T-helper 17 cell (primary cell): Measurements from ENCODE around the gene EGFR. TPM values are rescaled to one million over a fixed set of nuclear protein-coding genes. Genes with fewer than 3 reads are reported as not detected.

Experiments used
- ATAC-seq: fragments of 150-1000 bp; cut with Tn5 transposase; 2 replicates; pipeline ENCODE4 v1.10.0; 2021; ENCODE audit warnings: mild to moderate bottlenecking, moderate library complexity
- DNase-seq, 3 donors: peaks; one replicate each; pipeline versions ENCODE4 v3.0.0 to v3.0.0-alpha.2; 2020 to 2021
- H3K9me3 ChIP-seq: one replicate; pipeline ENCODE4 v1.7.0; 2013; ENCODE audit warnings: low read length, mild to moderate bottlenecking; ENCODE audit not compliant: control insufficient read depth, poor library complexity, severe bottlenecking
- H3K27ac Mint-ChIP-seq: one replicate; pipeline ENCODE4 v1.8.0; 2022; ENCODE audit warnings: mild to moderate bottlenecking, moderate library complexity, mixed read lengths
- H3K27me3 Mint-ChIP-seq: one replicate; pipeline ENCODE4 v1.8.0; 2022; ENCODE audit warnings: mixed read lengths
- H3K36me3 Mint-ChIP-seq: one replicate; pipeline ENCODE4 v1.8.0; 2022; ENCODE audit warnings: low read depth, mixed read lengths
- H3K4me1 Mint-ChIP-seq: one replicate; pipeline ENCODE4 v1.8.0; 2022; ENCODE audit warnings: mild to moderate bottlenecking, mixed read lengths
- H3K4me3 Mint-ChIP-seq: one replicate; pipeline ENCODE4 v1.8.0; 2022; ENCODE audit warnings: mild to moderate bottlenecking, moderate library complexity, mixed read lengths
- total RNA-seq, 4 donors: library from RNA in 2 of 4; stranded (reverse) in 2 of 4; gene quantifications; one replicate each; pipeline ENCODE4 v1.2.3 and lab custom pipeline; 2022 to 2026

Gene EGFR
- total RNA-seq, 2 donors from 2014 or later: not detected

DNA sequence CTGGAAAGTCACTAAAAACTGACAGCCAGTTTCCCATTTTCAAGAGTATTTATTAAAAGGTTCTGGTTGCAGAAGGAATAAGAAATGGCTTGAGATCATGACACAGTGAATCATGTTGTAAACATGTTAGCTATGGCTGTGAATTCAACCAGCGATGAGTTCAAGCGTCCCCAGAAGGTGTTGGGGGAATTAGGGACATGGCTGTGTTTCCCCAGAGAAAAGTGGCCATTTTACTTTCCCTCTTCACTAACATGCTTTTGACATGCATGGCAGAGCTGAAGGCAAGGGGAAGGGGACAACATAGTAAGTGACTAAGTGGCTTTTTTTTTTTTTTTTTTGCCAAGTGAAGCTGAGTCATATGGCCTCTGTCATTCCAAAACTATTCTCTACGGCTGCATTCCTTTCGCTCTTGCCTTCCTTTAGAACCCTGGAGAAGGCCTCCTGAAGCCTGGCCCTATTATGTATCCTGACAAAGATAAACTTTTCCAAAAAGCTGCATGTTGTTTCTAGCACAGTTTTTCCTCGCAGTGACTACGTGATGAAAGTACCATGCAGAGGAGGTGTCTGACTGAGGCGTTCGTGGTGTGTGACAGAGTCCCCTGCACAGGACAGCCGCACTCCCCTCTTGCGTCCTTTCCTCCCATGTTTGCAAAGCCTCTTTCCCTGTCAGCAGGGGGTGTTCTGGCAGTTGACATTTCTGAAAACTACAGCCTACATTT is 46.9 kb downstream of the EGFR start:
- H3K9me3 ChIP-seq: no peaks in the 10 kb centered on the region
- DNase-seq (no peak), ATAC-seq (no peak)
- H3K4me1 Mint-ChIP-seq: no peaks in the 10 kb centered on the region
- H3K27ac Mint-ChIP-seq: no peak overlapping the region
- no peaks in the 10 kb centered on the region for H3K36me3 Mint-ChIP-seq
- H3K27me3 Mint-ChIP-seq: peaks cover 66% of the 10 kb centered on the region
- H3K4me3 Mint-ChIP-seq: no peak overlapping the region

DNA sequence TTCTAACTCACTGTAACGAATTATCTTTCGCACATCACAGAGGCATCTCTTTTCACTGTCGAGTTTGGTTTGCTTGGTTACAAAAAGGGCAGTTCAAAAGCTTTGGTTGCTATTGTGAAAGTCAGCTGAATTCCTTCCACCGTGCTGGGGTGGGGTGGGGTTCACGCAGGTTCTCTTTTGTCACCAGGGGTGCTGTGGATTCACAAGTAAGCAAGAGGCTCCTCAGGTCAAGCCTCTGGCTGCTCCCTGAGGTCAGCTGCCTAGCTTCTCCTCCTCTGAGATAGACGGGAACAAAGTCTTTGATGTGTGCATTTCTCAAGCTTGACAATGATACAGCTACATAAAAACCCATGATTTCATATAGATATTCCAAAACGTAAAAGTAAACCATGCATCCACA is 47.7 kb downstream of the EGFR start:
- Mint-ChIP-seq H3K27me3 (peaks cover 60% of the 10 kb centered on the region), H3K27ac (no peak overlapping the region), H3K4me3 (no peak overlapping the region), H3K36me3 (no peaks in the 10 kb centered on the region), H3K4me1 (no peaks in the 10 kb centered on the region)
- ATAC-seq (no peak), DNase-seq (no peak)
- H3K9me3 ChIP-seq: no peaks in the 10 kb centered on the region

DNA sequence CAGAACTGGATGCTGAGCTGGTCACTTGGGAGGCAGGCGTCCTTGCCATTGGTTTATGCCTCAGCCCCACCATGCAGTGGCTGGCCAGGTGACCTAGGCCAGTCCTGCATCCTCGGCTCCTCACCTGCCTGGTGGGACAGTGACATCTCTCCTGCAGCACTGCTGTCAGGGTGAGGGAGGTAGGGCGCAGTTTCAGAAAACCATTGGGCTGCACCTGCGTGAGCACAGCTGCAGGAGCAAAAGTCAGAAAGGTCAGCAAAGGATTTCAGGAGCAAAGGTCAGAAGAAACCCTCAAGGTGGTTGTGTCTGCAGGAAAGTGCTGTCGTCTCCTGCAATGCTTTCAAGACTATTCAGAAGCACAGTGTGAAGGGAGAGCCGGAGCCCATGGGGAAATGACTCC is 48.1 kb downstream of the EGFR start:
- Mint-ChIP-seq H3K27ac (no peak overlapping the region), H3K36me3 (no peaks in the 10 kb centered on the region), H3K27me3 (peaks cover 55% of the 10 kb centered on the region), H3K4me3 (no peak overlapping the region), H3K4me1 (no peaks in the 10 kb centered on the region)
- DNase-seq (no peak), ATAC-seq (no peak)
- H3K9me3 ChIP-seq: no peaks in the 10 kb centered on the region

DNA sequence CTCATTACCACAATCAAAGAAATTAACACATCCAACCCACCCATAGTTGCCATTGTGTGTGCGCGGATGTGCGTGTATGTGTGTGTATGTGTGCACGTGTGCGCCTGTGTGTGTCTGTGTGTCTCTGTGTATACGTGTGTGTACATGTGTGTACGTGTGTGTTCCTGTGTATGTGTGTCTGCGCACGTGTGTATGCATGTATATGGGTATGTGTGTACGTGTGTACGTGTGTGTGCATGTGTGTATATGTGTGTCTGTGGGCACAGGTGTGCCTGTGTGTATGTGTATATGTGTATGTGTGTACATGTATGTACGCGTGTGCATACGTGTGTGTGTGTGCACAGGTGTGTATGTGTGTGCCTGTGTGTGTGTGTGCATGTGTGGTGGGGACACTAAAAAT is 48.9 kb downstream of the EGFR start:
- H3K9me3 ChIP-seq: no peaks in the 10 kb centered on the region
- ATAC-seq (no peak), DNase-seq (no peak)
- Mint-ChIP-seq H3K27me3 (peaks cover 48% of the 10 kb centered on the region), H3K4me3 (no peak overlapping the region), H3K4me1 (no peaks in the 10 kb centered on the region), H3K36me3 (no peaks in the 10 kb centered on the region), H3K27ac (no peak overlapping the region)

DNA sequence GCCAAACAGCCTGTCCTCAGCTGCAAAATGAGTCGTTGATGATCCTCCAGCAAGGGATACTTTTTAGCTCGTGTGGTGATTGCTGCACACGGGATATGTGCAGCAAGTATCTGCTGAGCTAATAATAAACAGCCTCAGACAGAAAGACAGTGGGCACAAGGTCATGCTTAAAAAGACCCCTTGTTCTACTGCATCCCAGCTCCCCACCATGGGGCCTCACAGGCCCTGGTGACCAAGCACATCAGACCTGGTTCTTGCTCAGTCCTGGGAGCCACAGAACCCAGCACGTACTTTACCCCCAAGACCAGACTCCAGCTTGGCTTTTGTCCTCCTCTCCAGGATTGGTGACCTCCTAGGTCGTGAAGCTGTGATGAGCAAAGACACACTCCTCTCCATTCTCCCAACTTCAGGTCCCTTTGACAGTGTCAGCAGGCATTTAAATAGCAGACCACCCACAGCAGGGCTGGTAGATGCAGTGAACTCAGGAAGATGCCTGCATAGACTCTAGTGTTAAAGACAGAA is 50.5 kb downstream of the EGFR start:
- ATAC-seq: no peak
- Mint-ChIP-seq H3K4me1 (peaks cover 13% of the 10 kb centered on the region), H3K27me3 (peaks cover 37% of the 10 kb centered on the region)

DNA sequence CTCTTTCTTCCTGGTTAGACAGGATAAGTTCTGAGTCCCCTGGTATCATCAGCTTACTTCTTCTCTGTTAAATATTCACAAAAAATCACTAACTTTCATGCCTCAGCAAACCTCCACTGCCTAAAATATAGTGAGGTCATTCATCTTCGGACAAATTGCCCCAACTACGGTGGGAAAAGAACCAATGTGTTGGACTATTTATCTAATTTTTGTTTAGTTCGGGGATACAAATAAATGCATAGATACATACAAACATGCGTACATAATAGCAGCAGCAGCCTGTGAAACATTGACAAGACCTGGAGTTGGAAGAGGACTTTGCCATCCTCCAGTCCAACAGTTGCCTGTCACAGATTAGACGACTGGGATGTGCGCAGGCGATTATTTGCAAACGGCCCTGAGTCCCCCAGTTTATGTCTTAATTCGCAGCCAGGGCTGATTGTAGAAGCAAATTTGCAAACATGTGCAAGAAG is 51.5 kb downstream of the EGFR start:
- Mint-ChIP-seq H3K4me3 (no peak overlapping the region), H3K27me3 (peaks cover 30% of the 10 kb centered on the region), H3K4me1 (peaks cover 13% of the 10 kb centered on the region)

More for the DNA sequence above, 50.5 kb downstream of the EGFR start:
- no peaks in the 10 kb centered on the region for H3K36me3 Mint-ChIP-seq
- H3K4me3 Mint-ChIP-seq: no peak overlapping the region
- H3K27ac Mint-ChIP-seq: no peak overlapping the region
- H3K9me3 ChIP-seq: no peaks in the 10 kb centered on the region
- DNase-seq: no peak

DNA sequence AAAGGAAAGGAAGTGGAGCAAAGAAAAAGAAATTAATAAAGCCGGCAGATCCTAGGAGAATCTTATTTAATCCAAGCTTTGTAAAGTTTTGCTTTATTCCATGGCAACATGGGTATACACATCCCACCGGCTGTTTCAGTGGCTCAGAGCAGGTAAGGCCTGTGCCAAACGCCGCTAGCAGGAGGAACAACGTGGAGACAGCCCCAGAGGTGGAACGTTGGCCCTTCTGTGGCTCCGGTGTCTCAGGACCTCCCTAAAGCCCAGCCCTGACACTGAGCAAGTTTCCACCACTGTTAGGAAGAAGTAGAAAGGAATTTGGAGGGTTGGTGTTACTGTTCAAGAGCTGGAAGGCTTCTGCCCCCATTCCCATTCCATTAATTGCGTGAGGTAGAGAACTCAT is 52.0 kb downstream of the EGFR start:
- Mint-ChIP-seq H3K27ac (no peak overlapping the region), H3K36me3 (no peaks in the 10 kb centered on the region), H3K4me1 (peaks cover 13% of the 10 kb centered on the region), H3K4me3 (no peak overlapping the region), H3K27me3 (peaks cover 29% of the 10 kb centered on the region)
- DNase-seq: no peak
- H3K9me3 ChIP-seq: no peaks in the 10 kb centered on the region
- no peak for ATAC-seq

More for the DNA sequence above, 51.5 kb downstream of the EGFR start:
- DNase-seq (no peak), ATAC-seq (no peak)
- no peak overlapping the region for H3K27ac Mint-ChIP-seq
- H3K36me3 Mint-ChIP-seq: no peaks in the 10 kb centered on the region
- H3K9me3 ChIP-seq: no peaks in the 10 kb centered on the region

DNA sequence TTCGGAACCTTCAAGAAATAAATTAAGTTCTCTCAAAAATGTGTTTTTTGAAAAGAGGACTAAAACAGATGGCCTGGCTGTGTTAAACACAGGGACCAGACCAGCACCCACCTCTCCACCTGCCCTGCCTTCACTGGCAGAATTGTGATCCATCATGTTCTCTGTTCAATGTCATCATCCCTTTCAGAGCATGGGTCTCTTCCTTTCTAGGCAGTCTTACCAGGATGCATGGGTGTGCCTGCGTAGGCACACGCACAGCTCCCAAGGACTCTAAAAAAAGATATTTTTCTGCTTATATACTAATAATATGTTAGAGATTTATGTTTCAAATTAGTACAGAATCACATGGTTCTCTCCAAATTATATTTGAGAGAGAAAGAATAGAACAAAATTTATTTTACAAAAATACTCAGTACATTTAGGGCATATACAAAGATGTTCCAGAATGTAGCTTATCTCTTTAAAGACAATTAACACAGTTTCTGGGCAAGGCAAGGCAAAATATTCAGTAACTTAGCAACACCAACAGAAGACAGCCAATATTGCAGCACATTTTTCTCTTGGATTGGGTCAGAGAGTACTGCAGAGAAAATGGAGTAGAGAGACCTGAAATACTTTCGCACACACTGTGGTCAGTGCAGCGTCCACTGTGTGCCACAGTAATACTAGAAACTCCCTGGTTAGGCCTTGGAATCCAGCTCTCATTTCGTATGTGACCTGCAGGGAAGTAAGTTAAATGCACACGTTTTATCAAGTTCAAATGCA is 52.8 kb downstream of the EGFR start:
- no peaks in the 10 kb centered on the region for H3K36me3 Mint-ChIP-seq
- H3K27me3 Mint-ChIP-seq: peaks cover 21% of the 10 kb centered on the region
- H3K9me3 ChIP-seq: no peaks in the 10 kb centered on the region
- ATAC-seq (no peak), DNase-seq (no peak)
- H3K4me1 Mint-ChIP-seq: peaks cover 13% of the 10 kb centered on the region
- H3K4me3 Mint-ChIP-seq: no peak overlapping the region
- H3K27ac Mint-ChIP-seq: no peak overlapping the region

DNA sequence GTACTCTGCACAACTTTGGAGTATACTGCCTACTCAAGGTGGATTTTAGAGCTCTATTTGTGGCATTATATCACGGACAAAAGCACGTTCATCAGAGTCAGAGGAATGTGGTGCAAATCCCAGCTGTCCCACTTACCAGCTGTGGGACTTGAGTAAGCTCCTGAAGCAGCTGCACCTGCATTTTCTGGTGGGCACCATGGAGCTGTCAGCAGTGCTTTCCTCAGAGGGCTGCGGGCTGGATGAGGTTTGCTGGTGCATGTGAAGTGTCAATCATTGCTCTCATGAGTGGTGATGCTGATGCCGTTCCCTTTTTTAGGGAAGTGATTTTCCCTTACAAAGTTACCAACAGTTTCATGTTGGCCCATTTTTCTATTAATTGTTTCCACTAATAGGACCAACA is 53.4 kb downstream of the EGFR start:
- Mint-ChIP-seq H3K27me3 (peaks cover 16% of the 10 kb centered on the region), H3K4me3 (no peak overlapping the region), H3K27ac (no peak overlapping the region), H3K4me1 (peaks cover 13% of the 10 kb centered on the region), H3K36me3 (no peaks in the 10 kb centered on the region)
- ATAC-seq: no peak
- H3K9me3 ChIP-seq: no peaks in the 10 kb centered on the region
- DNase-seq: no peak

DNA sequence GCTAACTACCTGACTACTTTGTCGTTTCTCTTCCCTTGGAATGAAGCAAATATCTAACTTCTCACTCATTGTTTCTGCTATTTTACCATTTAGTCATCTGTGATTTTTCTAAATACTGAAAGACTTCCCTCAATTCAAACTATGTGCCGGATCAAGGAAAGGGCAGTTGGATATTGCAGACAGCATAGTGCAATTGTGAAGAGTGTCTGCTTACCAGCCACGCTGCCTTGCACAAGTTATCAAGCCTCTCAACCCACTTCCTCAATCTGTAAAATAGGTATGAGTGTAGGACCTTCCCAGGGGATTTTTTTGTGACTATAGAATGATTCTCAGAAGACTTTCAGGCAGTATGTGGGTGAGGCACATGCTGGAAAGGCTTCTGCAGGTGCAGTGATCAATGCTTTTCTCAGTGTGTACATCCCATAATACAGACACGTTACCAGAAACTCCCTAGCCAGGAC is 54.3 kb downstream of the EGFR start:
- H3K9me3 ChIP-seq: no peaks in the 10 kb centered on the region
- no peak for ATAC-seq
- Mint-ChIP-seq H3K4me1 (peaks cover 13% of the 10 kb centered on the region), H3K27me3 (peaks cover 16% of the 10 kb centered on the region), H3K36me3 (no peaks in the 10 kb centered on the region), H3K27ac (peak overlapping the region; percentile 94), H3K4me3 (no peak overlapping the region)
- DNase-seq: no peak

DNA sequence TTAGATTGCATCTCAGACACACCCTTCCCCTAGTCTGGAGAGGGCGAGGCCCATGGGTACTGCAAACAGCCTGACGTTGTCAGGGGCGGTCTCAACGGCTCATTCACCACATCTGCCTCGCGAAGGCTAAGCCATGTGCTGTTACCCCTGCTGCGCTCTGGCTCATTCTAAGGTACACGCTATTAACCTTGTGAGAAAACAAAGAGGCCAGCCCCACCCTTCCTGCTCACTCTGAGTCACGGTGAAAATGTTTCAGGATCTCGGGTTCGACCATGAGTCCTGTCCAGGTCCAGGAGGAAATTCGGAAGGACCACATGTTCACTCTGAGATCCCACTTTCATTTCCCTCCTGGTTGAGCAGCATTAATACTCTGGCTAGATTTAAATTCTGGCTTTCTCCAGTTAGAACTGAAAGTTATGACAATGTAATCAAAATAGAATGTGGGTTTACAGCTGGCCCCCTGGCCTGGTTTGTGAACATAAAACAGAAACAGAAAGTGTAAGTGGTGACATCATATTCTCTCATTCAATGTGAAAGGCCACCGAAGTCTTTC is 55.2 kb downstream of the EGFR start:
- peak overlapping the region; percentile 94 for H3K27ac Mint-ChIP-seq
- ATAC-seq (peak; percentile 99), DNase-seq (peak in 2 of 3 donors; percentile 15 to 44)
- H3K4me3 Mint-ChIP-seq: peak overlapping the region; percentile 82
- H3K36me3 Mint-ChIP-seq: no peaks in the 10 kb centered on the region
- H3K9me3 ChIP-seq: no peaks in the 10 kb centered on the region
- peaks cover 8% of the 10 kb centered on the region for H3K27me3 Mint-ChIP-seq
- H3K4me1 Mint-ChIP-seq: peaks cover 13% of the 10 kb centered on the region

DNA sequence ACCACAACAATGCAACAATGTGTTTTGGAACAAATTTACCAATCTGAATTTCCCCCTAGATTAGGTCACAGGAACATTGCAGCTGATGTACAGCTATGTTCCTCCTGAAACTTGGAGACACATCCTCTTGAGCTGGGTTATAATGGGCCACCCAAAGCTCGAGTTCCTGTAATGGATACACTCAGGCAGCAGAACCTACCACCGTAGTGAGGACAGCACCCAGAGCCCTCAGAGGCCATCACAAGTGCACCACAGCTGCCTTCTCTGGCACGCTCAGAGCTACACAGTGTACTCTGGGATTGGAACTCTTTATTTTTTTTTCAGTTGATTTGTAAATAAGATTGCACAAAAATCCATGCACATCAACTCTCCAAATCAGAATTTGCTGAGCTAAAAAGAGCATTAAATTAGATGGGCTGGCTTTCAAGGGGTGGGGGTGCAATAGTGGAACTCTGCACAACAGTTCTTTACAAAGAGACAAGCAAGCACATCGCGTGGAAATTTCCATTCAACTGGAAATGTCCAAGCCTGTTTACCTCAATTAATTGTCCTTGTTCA is 56.7 kb downstream of the EGFR start:
- peaks cover 13% of the 10 kb centered on the region for H3K4me1 Mint-ChIP-seq
- no peaks in the 10 kb centered on the region for H3K9me3 ChIP-seq
- H3K27ac Mint-ChIP-seq: no peak overlapping the region
- no peaks in the 10 kb centered on the region for H3K36me3 Mint-ChIP-seq
- ATAC-seq (no peak), DNase-seq (no peak)
- no peaks in the 10 kb centered on the region for H3K27me3 Mint-ChIP-seq
- no peak overlapping the region for H3K4me3 Mint-ChIP-seq
